ENCODE measurements around the gene ADAMTS17.

Gene ADAMTS17

GRCh38 chr15:100108846-100109245, 232.9 kb downstream of the ADAMTS17 start:
- H3K9me3 ChIP-seq (ENCODE audit: insufficient read depth, low read depth, low read length), result no peaks in the 10 kb centered on the region
- H3K9ac ChIP-seq (ENCODE audit: low read depth, low read length, poor library complexity, severe bottlenecking), result no peak overlapping the region
- peaks cover 30% of the 10 kb centered on the region for H3K4me1 ChIP-seq (ENCODE audit: insufficient read depth, low read length, poor library complexity, severe bottlenecking)
- H2AFZ ChIP-seq (ENCODE audit: low read length), result no peak overlapping the region
- no peaks in the 10 kb centered on the region for H3K36me3 ChIP-seq (ENCODE audit: insufficient read depth, low read length)
- H3K9me2 ChIP-seq (replicated peaks; ENCODE audit: low read depth, low read length), result no peaks in the 10 kb centered on the region
- no peak overlapping the region for H3K4me2 ChIP-seq (ENCODE audit: low read depth, low read length, poor library complexity, severe bottlenecking)
- H4K20me1 ChIP-seq (ENCODE audit: insufficient read depth, low read length, poor library complexity, severe bottlenecking), result no peaks in the 10 kb centered on the region
- H3K79me2 ChIP-seq (ENCODE audit: insufficient read depth, low read length), result no peaks in the 10 kb centered on the region
- H3K27me3 ChIP-seq (ENCODE audit: insufficient read depth, low read length, poor library complexity, severe bottlenecking), result no peaks in the 10 kb centered on the region
- no peak overlapping the region for H3K4me3 ChIP-seq (ENCODE audit: low read length, poor library complexity, severe bottlenecking)
- no peaks in the 10 kb centered on the region for H3F3A ChIP-seq (ENCODE audit: low read depth)
- no peak for TF ChIP-seq EZH2phosphoT487 (IDR thresholded peaks at IDR 0.05; ENCODE audit: borderline replicate concordance)
- no peak for TF ChIP-seq CTCF (conservative IDR thresholded peaks at IDR 0.05; ENCODE audit: low read length)

GRCh38 chr15:100108346-100108745, 233.4 kb downstream of the ADAMTS17 start:
- Histone ChIP-seq H3K9me2 (replicated peaks; ENCODE audit: low read depth, low read length) (no peaks in the 10 kb centered on the region), H3K9me3 (ENCODE audit: insufficient read depth, low read depth, low read length) (no peaks in the 10 kb centered on the region), H3K4me2 (ENCODE audit: low read depth, low read length, poor library complexity, severe bottlenecking) (no peak overlapping the region), H2AFZ (ENCODE audit: low read length) (no peak overlapping the region), H3K4me1 (ENCODE audit: insufficient read depth, low read length, poor library complexity, severe bottlenecking) (peaks cover 28% of the 10 kb centered on the region), H3K9ac (ENCODE audit: low read depth, low read length, poor library complexity, severe bottlenecking) (no peak overlapping the region), H3K4me3 (ENCODE audit: low read length, poor library complexity, severe bottlenecking) (no peak overlapping the region), H3K36me3 (ENCODE audit: insufficient read depth, low read length) (no peaks in the 10 kb centered on the region), H4K20me1 (ENCODE audit: insufficient read depth, low read length, poor library complexity, severe bottlenecking) (no peaks in the 10 kb centered on the region), H3F3A (ENCODE audit: low read depth) (no peaks in the 10 kb centered on the region), H3K79me2 (ENCODE audit: insufficient read depth, low read length) (no peaks in the 10 kb centered on the region), H3K27me3 (ENCODE audit: insufficient read depth, low read length, poor library complexity, severe bottlenecking) (no peaks in the 10 kb centered on the region)
- no peak for TF ChIP-seq EZH2phosphoT487 (IDR thresholded peaks at IDR 0.05; ENCODE audit: borderline replicate concordance)
- TF ChIP-seq CTCF (conservative IDR thresholded peaks at IDR 0.05; ENCODE audit: low read length), result no peak

- Histone ChIP-seq H3F3A (ENCODE audit: low read depth) (no peaks in the 10 kb centered on the region), H3K27me3 (ENCODE audit: insufficient read depth, low read length, poor library complexity, severe bottlenecking) (no peaks in the 10 kb centered on the region), H3K4me1 (ENCODE audit: insufficient read depth, low read length, poor library complexity, severe bottlenecking) (peaks cover 23% of the 10 kb centered on the region), H3K9me3 (ENCODE audit: insufficient read depth, low read depth, low read length) (no peaks in the 10 kb centered on the region), H3K4me2 (ENCODE audit: low read depth, low read length, poor library complexity, severe bottlenecking) (no peak overlapping the region), H3K4me3 (ENCODE audit: low read length, poor library complexity, severe bottlenecking) (no peak overlapping the region), H3K79me2 (ENCODE audit: insufficient read depth, low read length) (no peaks in the 10 kb centered on the region), H3K9ac (ENCODE audit: low read depth, low read length, poor library complexity, severe bottlenecking) (no peak overlapping the region), H2AFZ (ENCODE audit: low read length) (no peak overlapping the region), H3K9me2 (replicated peaks; ENCODE audit: low read depth, low read length) (no peaks in the 10 kb centered on the region), H4K20me1 (ENCODE audit: insufficient read depth, low read length, poor library complexity, severe bottlenecking) (no peaks in the 10 kb centered on the region), H3K36me3 (ENCODE audit: insufficient read depth, low read length) (no peaks in the 10 kb centered on the region)
- TF ChIP-seq EZH2phosphoT487 (IDR thresholded peaks at IDR 0.05; ENCODE audit: borderline replicate concordance), result no peak
- no peak for TF ChIP-seq CTCF (conservative IDR thresholded peaks at IDR 0.05; ENCODE audit: low read length)
Observed at GRCh38 chr15:100107606-100108225, 234.1 kb downstream of the ADAMTS17 start.
